Jurkat, Clone E6-1 (cell line): Measurements from ENCODE around the gene USP49.
A peak's percentile ranks its signal among the peaks of the same experiment; 100 is the strongest.

Source experiments
- DNase-seq: peaks from one replicate; pipeline ENCODE4 v3.0.0-alpha.2; 2011; ENCODE audit warnings: low read depth, low spot score
- H3K4me3 ChIP-seq: 2 replicates; pipeline ENCODE4 v1.5.1; 2011; ENCODE audit warnings: mild to moderate bottlenecking, low read length, control low read depth, moderate library complexity

The USP49 gene

GRCh38 chr6:41789390-41789724 is 105.8 kb downstream of the USP49 start:
- DNase-seq = no peak
- no peak overlapping the region for H3K4me3 ChIP-seq

GRCh38 chr6:41787219-41787917 is 107.8 kb downstream of the USP49 start, which contains the start of gene TOMM6:
TSS of gene TOMM6 (plus strand) at chr6:41787694. CDS start at chr6:41787698, 4 bp downstream.
- H3K4me3 ChIP-seq = peak within 1 kb of the TSS; percentile 100
- peak; percentile 90 for DNase-seq

DNA sequence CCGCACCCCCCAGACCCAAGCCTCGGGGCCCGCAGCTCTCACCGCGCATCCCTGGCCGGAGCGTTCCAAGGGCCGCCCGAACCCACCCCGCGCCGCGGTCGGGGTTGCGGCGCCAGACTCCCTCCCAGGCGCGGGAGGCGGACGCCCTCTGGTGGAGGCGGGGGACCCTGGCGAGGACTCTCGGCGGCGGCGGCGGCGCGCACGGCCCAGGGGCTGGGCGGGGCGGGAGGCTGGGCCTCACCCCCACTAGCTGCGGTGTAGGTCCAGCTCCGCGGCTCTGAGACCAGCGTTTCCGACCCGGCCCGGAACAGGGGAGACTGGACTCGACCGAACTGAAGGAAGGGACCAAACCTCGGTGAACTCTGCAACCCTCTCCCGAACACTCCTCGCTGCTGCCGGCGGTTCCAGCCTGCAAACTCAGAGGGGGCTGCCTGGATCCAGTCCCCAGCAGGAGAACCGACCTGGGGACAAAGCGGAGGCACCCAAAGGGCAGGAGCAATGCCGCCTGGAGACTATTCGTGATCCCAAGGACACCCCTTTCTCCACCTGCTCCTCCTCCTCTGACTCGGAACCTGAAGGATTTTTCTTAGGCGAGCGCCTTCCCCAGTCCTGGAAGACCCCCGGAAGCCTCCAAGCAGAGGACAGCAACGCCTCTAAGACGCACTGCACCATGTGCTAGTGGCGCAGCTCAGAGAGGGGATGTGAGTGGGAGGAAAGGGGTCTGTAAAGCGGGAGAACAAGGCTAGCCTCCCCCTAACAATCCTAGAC is 108.5 kb downstream of the USP49 start:
- DNase-seq = peak; percentile 39
- H3K4me3 ChIP-seq = peak overlapping the region; percentile 100

DNA sequence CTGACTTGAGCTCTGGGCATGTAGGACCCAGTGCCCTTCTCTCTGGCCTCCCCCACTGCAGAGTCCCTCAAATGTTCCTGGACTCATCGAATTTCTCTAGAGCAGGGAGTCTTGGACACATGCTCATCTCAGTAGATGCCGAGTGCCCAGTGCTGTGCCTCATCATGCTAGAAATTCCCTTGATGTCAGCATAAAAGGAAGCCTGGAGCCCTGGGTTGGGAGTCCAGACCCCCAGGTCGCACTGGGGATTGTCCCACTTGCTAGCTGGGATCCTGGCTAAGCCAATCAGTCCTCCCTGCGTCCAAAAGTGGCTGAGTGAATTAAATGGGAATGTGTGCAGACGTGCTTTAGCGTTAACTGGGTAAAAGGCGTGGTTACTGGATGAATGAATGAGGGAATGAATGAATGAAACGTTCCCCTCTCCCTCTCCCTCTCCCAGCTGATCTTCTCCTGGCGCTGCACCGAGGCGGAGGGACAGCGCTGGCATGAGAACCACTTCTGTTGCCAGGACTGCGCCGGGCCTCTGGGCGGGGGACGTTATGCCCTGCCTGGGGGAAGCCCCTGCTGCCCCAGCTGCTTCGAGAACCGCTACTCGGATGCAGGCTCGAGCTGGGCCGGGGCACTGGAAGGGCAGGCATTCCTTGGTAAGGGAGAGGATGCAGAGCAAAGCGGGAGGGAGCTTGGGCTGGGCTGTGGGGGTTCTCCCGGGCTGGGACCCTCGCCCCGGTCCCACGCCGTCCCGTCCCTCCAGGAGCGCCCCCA is 109.3 kb downstream of the USP49 start:
- no peak for DNase-seq
- peak overlapping the region; percentile 100 for H3K4me3 ChIP-seq

GRCh38 chr6:41785254-41785653 is 109.9 kb downstream of the USP49 start:
- no peak overlapping the region for H3K4me3 ChIP-seq
- no peak for DNase-seq

DNA sequence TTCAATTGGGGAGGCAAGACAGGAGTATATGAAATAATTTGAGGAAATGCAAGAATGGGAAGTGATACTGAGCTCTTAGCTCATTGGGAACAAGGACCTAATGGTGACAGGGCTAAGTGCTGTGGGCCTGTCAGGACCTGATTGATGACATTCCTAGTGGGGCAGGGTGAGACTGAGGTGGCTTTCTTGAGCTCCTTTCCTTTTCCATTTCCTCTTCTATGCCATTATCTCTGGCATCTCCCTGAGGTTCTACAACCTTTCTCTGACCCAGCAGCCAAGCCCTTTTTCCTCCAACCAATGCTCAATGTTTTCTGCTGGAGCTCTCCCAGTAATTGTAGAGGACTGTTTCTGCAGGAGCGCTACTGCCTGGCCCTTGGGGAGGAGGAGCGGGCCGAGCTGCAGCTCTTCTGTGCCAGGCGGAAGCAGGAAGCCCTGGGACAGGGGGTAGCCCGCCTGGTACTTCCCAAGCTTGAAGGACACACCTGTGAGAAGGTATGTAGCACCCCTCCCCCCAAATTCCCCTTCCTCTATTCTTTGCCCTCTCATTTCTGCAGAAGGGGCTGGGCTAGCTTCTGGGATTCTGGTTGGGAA is 110.5 kb downstream of the USP49 start:
- no peak overlapping the region for H3K4me3 ChIP-seq
- no peak for DNase-seq

- no peak overlapping the region for H3K4me3 ChIP-seq
- DNase-seq = no peak
Observed at GRCh38 chr6:41783106-41783780, 111.9 kb downstream of the USP49 start.

GRCh38 chr6:41781366-41781730 is 113.8 kb downstream of the USP49 start:
- H3K4me3 ChIP-seq = no peak overlapping the region
- DNase-seq = no peak

DNA sequence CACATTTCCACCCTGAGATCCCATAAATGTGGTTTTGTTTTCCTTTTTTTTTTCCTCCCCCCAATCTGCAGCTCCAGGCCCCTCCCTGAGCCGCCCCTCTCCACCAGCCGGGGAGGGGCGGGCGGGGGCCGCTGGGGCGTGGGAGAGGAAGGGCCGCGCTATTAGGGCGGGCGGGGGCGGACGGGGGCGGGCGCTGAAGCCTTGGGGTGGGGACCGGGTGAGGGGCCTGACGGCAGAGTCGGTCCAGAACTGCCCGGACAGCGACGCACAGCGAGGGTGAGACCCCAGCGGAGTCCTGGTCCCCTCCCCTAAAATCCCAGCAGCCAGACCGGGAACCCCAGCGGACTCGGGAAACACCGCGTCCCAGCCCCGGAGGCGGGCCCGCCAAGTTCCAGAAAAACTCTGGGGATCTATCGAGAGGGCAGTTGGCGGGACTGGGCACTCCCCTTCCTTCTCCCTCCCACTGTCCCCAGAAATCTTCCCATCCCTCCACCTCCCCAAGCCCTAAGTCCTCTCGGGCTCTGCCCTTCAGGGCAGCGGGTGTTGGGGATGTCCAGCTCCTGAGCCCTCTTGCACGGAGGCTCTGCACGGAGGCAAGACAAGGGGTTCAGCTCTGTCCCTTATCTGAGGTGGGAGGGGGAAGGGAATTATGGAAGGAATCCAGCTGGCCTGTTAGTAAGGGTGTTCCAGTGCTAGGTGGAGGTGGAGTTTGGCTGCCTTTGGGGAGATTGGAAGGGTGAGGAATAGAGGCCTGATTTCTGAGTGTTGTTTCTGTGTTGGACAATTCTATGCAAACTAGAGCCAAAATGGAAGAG is 114.4 kb downstream of the USP49 start, which contains the start of gene PRICKLE4:
PRICKLE4 (plus strand) TSS at position 232 of the 815 bp plus-strand sequence. CDS start 2,692 bp downstream, outside the sequence.
- H3K4me3 ChIP-seq = peak within 1 kb of the TSS; percentile 75

GRCh38 chr6:41779788-41780550 is 115.2 kb downstream of the USP49 start, which contains the start of gene FRS3:
TSS of gene FRS3 (minus strand) at chr6:41779900. CDS start at chr6:41776987, 2,913 bp downstream.
- H3K4me3 ChIP-seq = peak within 1 kb of the TSS; percentile 75

More for the DNA sequence above, 114.4 kb downstream of the USP49 start, which contains the start of gene PRICKLE4:
- DNase-seq = no peak

GRCh38 chr6:41779336-41779735 is 115.8 kb downstream of the USP49 start:
- H3K4me3 ChIP-seq = peak overlapping the region; percentile 75
- no peak for DNase-seq

More at GRCh38 chr6:41779788-41780550, 115.2 kb downstream of the USP49 start, which contains the start of gene FRS3:
- DNase-seq = peak; percentile 94

- DNase-seq = no peak
- peak overlapping the region; percentile 75 for H3K4me3 ChIP-seq
Observed at GRCh38 chr6:41778895-41779294, 116.3 kb downstream of the USP49 start.

DNA sequence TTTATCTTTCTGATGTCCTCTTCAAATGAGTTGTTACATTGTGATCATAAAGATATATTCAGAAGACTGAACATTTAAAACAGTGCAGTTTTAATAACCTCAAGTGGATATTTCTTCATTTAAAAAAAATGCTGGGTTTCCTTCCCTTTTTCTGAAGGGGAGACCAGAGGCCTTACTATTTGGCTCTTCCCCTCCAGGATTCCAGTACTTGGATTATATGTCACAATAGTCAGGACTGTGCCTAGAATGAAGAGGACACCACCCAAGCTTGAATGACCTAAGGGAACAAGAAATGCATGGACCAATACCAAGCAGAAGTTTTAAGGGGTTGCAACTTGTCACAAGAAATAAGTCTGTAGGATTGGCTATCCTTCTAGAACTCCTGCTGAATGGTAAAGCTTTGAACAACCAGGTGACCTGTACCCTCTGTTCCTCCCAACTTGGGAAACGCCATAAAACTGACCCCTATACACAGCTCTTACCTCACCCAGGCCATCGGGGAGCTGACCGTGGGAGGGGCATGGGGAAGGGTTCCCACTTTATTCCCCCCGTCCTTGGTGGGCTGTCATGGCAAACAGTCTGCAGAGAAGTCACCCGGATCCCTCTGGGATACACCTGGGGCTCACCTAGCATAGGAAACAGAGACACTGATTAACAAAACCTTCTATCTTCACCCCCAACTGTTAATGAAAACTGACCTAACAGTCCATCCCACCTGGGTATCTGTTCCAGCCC is 117.5 kb downstream of the USP49 start:
- no peak for DNase-seq

DNA sequence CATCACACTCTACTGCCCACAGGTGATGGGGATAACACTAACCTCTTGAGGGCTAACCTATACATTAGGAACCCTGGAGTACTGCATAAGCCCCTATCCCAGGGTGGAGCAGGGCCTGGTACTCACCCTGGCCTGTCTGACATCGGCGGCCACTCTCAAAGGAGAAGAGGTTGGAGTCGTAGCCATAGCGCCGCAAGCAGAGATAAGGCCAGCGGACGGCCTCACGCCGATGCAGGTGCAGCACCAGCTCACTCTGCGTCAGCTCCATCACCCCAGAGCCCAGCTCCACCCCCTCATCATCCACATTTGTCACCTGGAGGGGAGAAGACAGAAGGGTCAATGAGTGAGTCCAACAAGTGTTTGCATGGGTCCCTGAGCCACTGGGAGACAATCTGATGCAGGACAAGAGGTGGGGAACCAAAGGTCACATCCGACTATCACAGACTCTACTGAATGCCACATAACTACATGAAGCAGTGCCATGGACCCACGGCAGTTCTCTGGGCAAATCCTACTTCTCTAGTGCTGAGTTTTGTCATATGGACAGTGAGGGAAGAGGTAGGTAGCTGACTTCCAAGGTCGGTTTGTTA is 119.8 kb downstream of the USP49 start:
- DNase-seq = no peak
- H3K4me3 ChIP-seq = no peak overlapping the region

More for the DNA sequence above, 117.5 kb downstream of the USP49 start:
- no peak overlapping the region for H3K4me3 ChIP-seq

GRCh38 chr6:41774841-41775240 is 120.3 kb downstream of the USP49 start:
- no peak overlapping the region for H3K4me3 ChIP-seq
- no peak for DNase-seq
